ENCODE data around the gene SLC25A19.

Gene SLC25A19

GRCh38 chr17:75318615-75319222 is 29.5 kb upstream of the SLC25A19 start:
- Histone ChIP-seq H3K9me3 (ENCODE audit: low read length) (no peaks in the 10 kb centered on the region), H3K36me3 (ENCODE audit: insufficient read depth, low read length) (peaks cover 25% of the 10 kb centered on the region), H3K27ac (ENCODE audit: low read depth, low read length) (no peak overlapping the region), H3K4me3 (ENCODE audit: low read depth in 1 of 2, low read length in 2 of 2) (no peak overlapping the region), H3K9ac (ENCODE audit: low read length) (no peak overlapping the region), H3K27me3 (ENCODE audit: control insufficient read depth in 1 of 2, insufficient read depth in 2 of 2, low read length in 2 of 2) (no peaks in the 10 kb centered on the region), H3K4me1 (ENCODE audit: insufficient read depth, low read length) (peaks cover 13% of the 10 kb centered on the region)

GRCh38 chr17:75318211-75318610 is 29.0 kb upstream of the SLC25A19 start:
- no peak overlapping the region for H3K9ac ChIP-seq (ENCODE audit: low read length)
- H3K9me3 ChIP-seq (ENCODE audit: low read length): no peaks in the 10 kb centered on the region
- H3K27me3 ChIP-seq (ENCODE audit: control insufficient read depth in 1 of 2, insufficient read depth in 2 of 2, low read length in 2 of 2): no peaks in the 10 kb centered on the region
- peaks cover 8% of the 10 kb centered on the region for H3K4me1 ChIP-seq (ENCODE audit: insufficient read depth, low read length)
- H3K27ac ChIP-seq (ENCODE audit: low read depth, low read length): no peak overlapping the region
- H3K4me3 ChIP-seq (ENCODE audit: low read depth in 1 of 2, low read length in 2 of 2): no peak overlapping the region
- peaks cover 25% of the 10 kb centered on the region for H3K36me3 ChIP-seq (ENCODE audit: insufficient read depth, low read length)

GRCh38 chr17:75317671-75318070 is 28.4 kb upstream of the SLC25A19 start:
- no peaks in the 10 kb centered on the region for H3K9me3 ChIP-seq (ENCODE audit: low read length)
- H3K9ac ChIP-seq (ENCODE audit: low read length): no peak overlapping the region
- peaks cover 7% of the 10 kb centered on the region for H3K4me1 ChIP-seq (ENCODE audit: insufficient read depth, low read length)
- H3K27me3 ChIP-seq (ENCODE audit: control insufficient read depth in 1 of 2, insufficient read depth in 2 of 2, low read length in 2 of 2): no peaks in the 10 kb centered on the region
- H3K27ac ChIP-seq (ENCODE audit: low read depth, low read length): no peak overlapping the region
- no peak overlapping the region for H3K4me3 ChIP-seq (ENCODE audit: low read depth in 1 of 2, low read length in 2 of 2)
- peaks cover 25% of the 10 kb centered on the region for H3K36me3 ChIP-seq (ENCODE audit: insufficient read depth, low read length)

- H3K4me3 ChIP-seq (ENCODE audit: low read depth in 1 of 2, low read length in 2 of 2): no peak overlapping the region
These were observed 27.0 kb upstream of the SLC25A19 start for GRCh38 chr17:75316253-75316652.

GRCh38 chr17:75315541-75316243 is 26.5 kb upstream of the SLC25A19 start:
- no peak overlapping the region for H3K27ac ChIP-seq (ENCODE audit: low read depth, low read length)
- H3K27me3 ChIP-seq (ENCODE audit: control insufficient read depth in 1 of 2, insufficient read depth in 2 of 2, low read length in 2 of 2): no peaks in the 10 kb centered on the region
- no peaks in the 10 kb centered on the region for H3K9me3 ChIP-seq (ENCODE audit: low read length)
- H3K4me3 ChIP-seq (ENCODE audit: low read depth in 1 of 2, low read length in 2 of 2): no peak overlapping the region
- H3K36me3 ChIP-seq (ENCODE audit: insufficient read depth, low read length): peaks cover 13% of the 10 kb centered on the region
- H3K4me1 ChIP-seq (ENCODE audit: insufficient read depth, low read length): peaks cover 7% of the 10 kb centered on the region
- no peak overlapping the region for H3K9ac ChIP-seq (ENCODE audit: low read length)

More at GRCh38 chr17:75316253-75316652, 27.0 kb upstream of the SLC25A19 start:
- Histone ChIP-seq H3K36me3 (ENCODE audit: insufficient read depth, low read length) (peaks cover 17% of the 10 kb centered on the region), H3K9me3 (ENCODE audit: low read length) (no peaks in the 10 kb centered on the region), H3K27me3 (ENCODE audit: control insufficient read depth in 1 of 2, insufficient read depth in 2 of 2, low read length in 2 of 2) (no peaks in the 10 kb centered on the region), H3K9ac (ENCODE audit: low read length) (no peak overlapping the region), H3K4me1 (ENCODE audit: insufficient read depth, low read length) (peaks cover 7% of the 10 kb centered on the region), H3K27ac (ENCODE audit: low read depth, low read length) (no peak overlapping the region)

- H3K9ac ChIP-seq (ENCODE audit: low read length): no peak overlapping the region
- no peak overlapping the region for H3K27ac ChIP-seq (ENCODE audit: low read depth, low read length)
- no peak overlapping the region for H3K4me3 ChIP-seq (ENCODE audit: low read depth in 1 of 2, low read length in 2 of 2)
- no peaks in the 10 kb centered on the region for H3K36me3 ChIP-seq (ENCODE audit: insufficient read depth, low read length)
- H3K4me1 ChIP-seq (ENCODE audit: insufficient read depth, low read length): no peaks in the 10 kb centered on the region
- H3K9me3 ChIP-seq (ENCODE audit: low read length): no peaks in the 10 kb centered on the region
- no peaks in the 10 kb centered on the region for H3K27me3 ChIP-seq (ENCODE audit: control insufficient read depth in 1 of 2, insufficient read depth in 2 of 2, low read length in 2 of 2)
These were observed 24.8 kb upstream of the SLC25A19 start for GRCh38 chr17:75313941-75314551.

GRCh38 chr17:75308732-75309629 is 19.7 kb upstream of the SLC25A19 start:
- H3K9ac ChIP-seq (ENCODE audit: low read length): no peak overlapping the region
- H3K36me3 ChIP-seq (ENCODE audit: insufficient read depth, low read length): no peaks in the 10 kb centered on the region
- no peaks in the 10 kb centered on the region for H3K4me1 ChIP-seq (ENCODE audit: insufficient read depth, low read length)
- no peaks in the 10 kb centered on the region for H3K9me3 ChIP-seq (ENCODE audit: low read length)
- no peak overlapping the region for H3K4me3 ChIP-seq (ENCODE audit: low read depth in 1 of 2, low read length in 2 of 2)
- no peak overlapping the region for H3K27ac ChIP-seq (ENCODE audit: low read depth, low read length)
- no peaks in the 10 kb centered on the region for H3K27me3 ChIP-seq (ENCODE audit: control insufficient read depth in 1 of 2, insufficient read depth in 2 of 2, low read length in 2 of 2)

- H3K9me3 ChIP-seq (ENCODE audit: low read length): no peaks in the 10 kb centered on the region
- no peak overlapping the region for H3K4me3 ChIP-seq (ENCODE audit: low read depth in 1 of 2, low read length in 2 of 2)
- H3K27ac ChIP-seq (ENCODE audit: low read depth, low read length): no peak overlapping the region
- H3K27me3 ChIP-seq (ENCODE audit: control insufficient read depth in 1 of 2, insufficient read depth in 2 of 2, low read length in 2 of 2): no peaks in the 10 kb centered on the region
- H3K9ac ChIP-seq (ENCODE audit: low read length): no peak overlapping the region
- H3K36me3 ChIP-seq (ENCODE audit: insufficient read depth, low read length): no peaks in the 10 kb centered on the region
- no peaks in the 10 kb centered on the region for H3K4me1 ChIP-seq (ENCODE audit: insufficient read depth, low read length)
These were observed 18.9 kb upstream of the SLC25A19 start for GRCh38 chr17:75307957-75308731.

- Histone ChIP-seq H3K4me1 (ENCODE audit: insufficient read depth, low read length) (no peaks in the 10 kb centered on the region), H3K9me3 (ENCODE audit: low read length) (no peaks in the 10 kb centered on the region), H3K36me3 (ENCODE audit: insufficient read depth, low read length) (no peaks in the 10 kb centered on the region), H3K27ac (ENCODE audit: low read depth, low read length) (no peak overlapping the region), H3K27me3 (ENCODE audit: control insufficient read depth in 1 of 2, insufficient read depth in 2 of 2, low read length in 2 of 2) (no peaks in the 10 kb centered on the region), H3K9ac (ENCODE audit: low read length) (no peak overlapping the region), H3K4me3 (ENCODE audit: low read depth in 1 of 2, low read length in 2 of 2) (no peak overlapping the region)
These were observed 12.4 kb upstream of the SLC25A19 start for GRCh38 chr17:75301502-75302206.

- H3K36me3 ChIP-seq (ENCODE audit: insufficient read depth, low read length): no peaks in the 10 kb centered on the region
- no peak overlapping the region for H3K9ac ChIP-seq (ENCODE audit: low read length)
- H3K27ac ChIP-seq (ENCODE audit: low read depth, low read length): no peak overlapping the region
- H3K4me3 ChIP-seq (ENCODE audit: low read depth in 1 of 2, low read length in 2 of 2): no peak overlapping the region
- no peaks in the 10 kb centered on the region for H3K9me3 ChIP-seq (ENCODE audit: low read length)
- H3K27me3 ChIP-seq (ENCODE audit: control insufficient read depth in 1 of 2, insufficient read depth in 2 of 2, low read length in 2 of 2): no peaks in the 10 kb centered on the region
- H3K4me1 ChIP-seq (ENCODE audit: insufficient read depth, low read length): no peaks in the 10 kb centered on the region
These were observed 11.8 kb upstream of the SLC25A19 start for GRCh38 chr17:75301049-75301448.

All from muscle layer of colon (tissue), 2 donors.